Activated T-cell treated with anti-CD3 and anti-CD28 coated beads, Interleukin-2, amount 50 U/mL, for 72 hours (primary cell): ENCODE measurements around the gene ARX. TPM values are rescaled to one million over a fixed set of nuclear protein-coding genes. Genes with fewer than 3 reads are reported as not detected.

ENCODE experiments used
- ATAC-seq, 2 donors: fragments of 150-1000 bp; cut with Tn5 transposase; replicated peaks in 1 of 2; 2 replicates each; pipeline ENCODE4 v1.10.0; 2021; ENCODE audit warnings: moderate library complexity in 2 of 2, mild to moderate bottlenecking in 1 of 2
- DNase-seq, 2 donors: peaks; one replicate each; pipeline ENCODE4 v3.0.0; 2021 to 2022; ENCODE audit warnings: mixed read lengths in 1 of 2
- H3K27ac Mint-ChIP-seq: one replicate; pipeline ENCODE4 v1.8.0; 2022; ENCODE audit warnings: mild to moderate bottlenecking, moderate library complexity, mixed read lengths
- H3K27me3 Mint-ChIP-seq: one replicate; pipeline ENCODE4 v1.8.0; 2022; ENCODE audit warnings: low read depth, mixed read lengths
- H3K36me3 Mint-ChIP-seq, 2 donors: one replicate each; pipeline ENCODE4 v1.8.0; 2022; ENCODE audit warnings: mixed read lengths in 2 of 2, mild to moderate bottlenecking in 1 of 2; ENCODE audit not compliant: insufficient read depth in 2 of 2
- H3K4me1 Mint-ChIP-seq: one replicate; pipeline ENCODE4 v1.8.0; 2022; ENCODE audit warnings: low read depth, mixed read lengths
- H3K4me3 Mint-ChIP-seq, 2 donors: one replicate each; pipeline ENCODE4 v1.8.0; 2022; ENCODE audit warnings: mild to moderate bottlenecking in 2 of 2, mixed read lengths in 2 of 2, moderate library complexity in 2 of 2
- H3K9me3 Mint-ChIP-seq, 2 donors: one replicate each; pipeline ENCODE4 v1.8.0; 2022; ENCODE audit warnings: mixed read lengths in 2 of 2
- total RNA-seq, 2 donors: library from RNA; stranded (reverse); gene quantifications; one replicate each; pipeline ENCODE4 v1.2.3, GENCODE V29; 2022

The ARX gene
- total RNA-seq, 2 donors from 2014 or later = not detected

DNA sequence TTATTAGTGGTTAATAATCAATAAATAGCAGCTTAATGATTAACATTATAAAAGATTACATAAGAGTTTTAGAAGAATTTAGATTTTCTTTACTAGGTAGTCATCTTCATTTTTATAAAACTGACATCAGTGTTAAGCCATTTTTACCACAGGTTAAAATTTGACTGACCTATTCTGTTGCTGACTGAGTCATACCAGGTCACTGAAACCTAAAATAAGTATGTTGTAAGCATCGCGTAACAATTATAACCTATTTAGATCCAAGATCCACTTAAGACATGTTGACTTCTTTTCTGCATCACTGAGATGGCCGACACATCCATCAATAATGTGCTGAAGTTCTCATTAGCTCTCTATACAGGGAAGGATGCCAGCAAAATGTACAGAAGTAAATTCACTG is 36.7 kb downstream of the ARX start:
- Mint-ChIP-seq H3K27ac (no peak overlapping the region), H3K27me3 (no peaks in the 10 kb centered on the region), H3K9me3 (no peaks in the 10 kb centered on the region), H3K4me3 (no peak overlapping the region), H3K36me3 (no peaks in the 10 kb centered on the region), H3K4me1 (peaks cover 5% of the 10 kb centered on the region)
- ATAC-seq (no peak), DNase-seq (no peak)

DNA sequence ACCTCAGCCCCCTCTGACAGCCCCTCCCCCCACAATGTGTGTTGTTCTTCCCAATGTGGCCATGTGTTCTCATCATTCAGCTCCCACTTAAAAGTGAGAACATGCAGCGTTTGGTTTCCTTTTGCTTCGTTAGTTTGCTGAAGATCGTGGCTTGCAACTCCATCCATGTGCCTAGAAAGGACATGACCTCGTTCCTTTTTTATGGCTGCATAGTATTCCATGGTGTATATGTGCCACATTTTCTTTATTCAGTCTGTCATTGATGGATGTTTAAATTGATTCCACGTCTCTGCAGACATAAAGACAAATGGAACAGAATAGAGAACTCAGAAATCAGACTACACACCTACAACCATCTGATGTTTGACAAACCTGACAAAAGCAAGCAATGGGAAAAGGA is 46.0 kb downstream of the ARX start:
- DNase-seq (no peak), ATAC-seq (no peak)
- H3K36me3 Mint-ChIP-seq = peaks cover 0 to 9% of the 10 kb centered on the region in 2 donors
- no peak overlapping the region for H3K27ac Mint-ChIP-seq
- no peaks in the 10 kb centered on the region for H3K27me3 Mint-ChIP-seq
- no peaks in the 10 kb centered on the region for H3K4me1 Mint-ChIP-seq
- no peak overlapping the region for H3K4me3 Mint-ChIP-seq
- no peaks in the 10 kb centered on the region for H3K9me3 Mint-ChIP-seq

- Mint-ChIP-seq H3K4me1 (no peaks in the 10 kb centered on the region), H3K36me3 (peaks cover 0 to 9% of the 10 kb centered on the region in 2 donors), H3K4me3 (no peak overlapping the region), H3K27ac (no peak overlapping the region), H3K9me3 (no peaks in the 10 kb centered on the region), H3K27me3 (no peaks in the 10 kb centered on the region)
- no peak for DNase-seq
- no peak for ATAC-seq
Observed at GRCh38 chrX:24965372-24965771, 50.4 kb downstream of the ARX start.

GRCh38 chrX:24963823-24964222 is 51.9 kb downstream of the ARX start:
- DNase-seq = no peak
- peaks cover 0 to 7% of the 10 kb centered on the region in 2 donors for H3K36me3 Mint-ChIP-seq
- ATAC-seq = no peak
- no peaks in the 10 kb centered on the region for H3K4me1 Mint-ChIP-seq
- H3K27me3 Mint-ChIP-seq = no peaks in the 10 kb centered on the region
- no peak overlapping the region for H3K27ac Mint-ChIP-seq
- H3K4me3 Mint-ChIP-seq = no peak overlapping the region
- no peaks in the 10 kb centered on the region for H3K9me3 Mint-ChIP-seq

GRCh38 chrX:24961809-24962208 is 54.0 kb downstream of the ARX start:
- no peaks in the 10 kb centered on the region for H3K4me1 Mint-ChIP-seq
- no peaks in the 10 kb centered on the region for H3K27me3 Mint-ChIP-seq
- DNase-seq (no peak), ATAC-seq (no peak)
- no peak overlapping the region for H3K4me3 Mint-ChIP-seq
- H3K9me3 Mint-ChIP-seq = no peaks in the 10 kb centered on the region
- peaks cover 0 to 6% of the 10 kb centered on the region in 2 donors for H3K36me3 Mint-ChIP-seq
- no peak overlapping the region for H3K27ac Mint-ChIP-seq

- H3K36me3 Mint-ChIP-seq = peaks cover 0 to 3% of the 10 kb centered on the region in 2 donors
- no peak overlapping the region for H3K4me3 Mint-ChIP-seq
- ATAC-seq (no peak), DNase-seq (no peak)
- H3K27ac Mint-ChIP-seq = no peak overlapping the region
- no peaks in the 10 kb centered on the region for H3K4me1 Mint-ChIP-seq
- H3K27me3 Mint-ChIP-seq = no peaks in the 10 kb centered on the region
- no peaks in the 10 kb centered on the region for H3K9me3 Mint-ChIP-seq
Observed at GRCh38 chrX:24956828-24957227, 58.9 kb downstream of the ARX start.

GRCh38 chrX:24955372-24955930 is 60.3 kb downstream of the ARX start:
- Mint-ChIP-seq H3K4me3 (no peak overlapping the region), H3K4me1 (no peaks in the 10 kb centered on the region), H3K27ac (no peak overlapping the region), H3K36me3 (peaks cover 0 to 3% of the 10 kb centered on the region in 2 donors), H3K9me3 (no peaks in the 10 kb centered on the region), H3K27me3 (no peaks in the 10 kb centered on the region)
- DNase-seq (no peak), ATAC-seq (no peak)

- H3K4me1 Mint-ChIP-seq = no peaks in the 10 kb centered on the region
- no peaks in the 10 kb centered on the region for H3K27me3 Mint-ChIP-seq
- no peak for ATAC-seq
- H3K27ac Mint-ChIP-seq = peak overlapping the region; percentile 46
- no peak overlapping the region for H3K4me3 Mint-ChIP-seq
- DNase-seq = no peak
- H3K36me3 Mint-ChIP-seq = peaks cover 0 to 3% of the 10 kb centered on the region in 2 donors
- no peaks in the 10 kb centered on the region for H3K9me3 Mint-ChIP-seq
Observed at GRCh38 chrX:24954732-24955131, 61.0 kb downstream of the ARX start.
